ENCODE results near the gene MAVS.
"Not testable (repeated sequence)": the region's sequence is repeated elsewhere in the genome, so short reads cannot be mapped to it uniquely, and the experiment has no call there.

MAVS gene

DNA sequence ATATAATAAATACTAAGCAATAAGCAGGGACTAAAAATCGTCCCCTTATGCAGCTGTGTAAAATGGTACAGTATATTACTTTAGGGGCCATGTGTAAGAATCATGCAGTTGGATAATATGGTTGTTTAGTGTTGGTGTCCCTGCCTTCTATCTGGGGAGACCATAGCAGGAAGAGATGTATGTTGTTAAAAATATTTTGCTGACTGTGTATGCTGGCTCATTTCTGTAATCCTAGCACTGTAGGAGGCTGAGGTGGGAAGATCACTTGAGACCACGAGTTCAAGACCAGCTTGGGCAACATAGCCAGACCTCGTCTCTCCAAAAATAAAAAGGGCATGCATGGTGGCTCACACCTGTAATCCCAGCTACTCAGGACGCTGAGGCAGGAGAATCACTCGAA is 48.2 kb downstream of the MAVS start:
- TF ChIP-seq, protein P1, sequence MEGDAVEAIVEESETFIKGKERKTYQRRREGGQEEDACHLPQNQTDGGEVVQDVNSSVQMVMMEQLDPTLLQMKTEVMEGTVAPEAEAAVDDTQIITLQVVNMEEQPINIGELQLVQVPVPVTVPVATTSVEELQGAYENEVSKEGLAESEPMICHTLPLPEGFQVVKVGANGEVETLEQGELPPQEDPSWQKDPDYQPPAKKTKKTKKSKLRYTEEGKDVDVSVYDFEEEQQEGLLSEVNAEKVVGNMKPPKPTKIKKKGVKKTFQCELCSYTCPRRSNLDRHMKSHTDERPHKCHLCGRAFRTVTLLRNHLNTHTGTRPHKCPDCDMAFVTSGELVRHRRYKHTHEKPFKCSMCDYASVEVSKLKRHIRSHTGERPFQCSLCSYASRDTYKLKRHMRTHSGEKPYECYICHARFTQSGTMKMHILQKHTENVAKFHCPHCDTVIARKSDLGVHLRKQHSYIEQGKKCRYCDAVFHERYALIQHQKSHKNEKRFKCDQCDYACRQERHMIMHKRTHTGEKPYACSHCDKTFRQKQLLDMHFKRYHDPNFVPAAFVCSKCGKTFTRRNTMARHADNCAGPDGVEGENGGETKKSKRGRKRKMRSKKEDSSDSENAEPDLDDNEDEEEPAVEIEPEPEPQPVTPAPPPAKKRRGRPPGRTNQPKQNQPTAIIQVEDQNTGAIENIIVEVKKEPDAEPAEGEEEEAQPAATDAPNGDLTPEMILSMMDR (IDR thresholded peaks at IDR 0.05; ENCODE audit: borderline replicate concordance, insufficient read depth, low read depth, low read length): no peak
- no peak overlapping the region for H3K4me3 ChIP-seq (ENCODE audit: low read depth, low read length)

- TF ChIP-seq, protein P1 (IDR thresholded peaks at IDR 0.05; ENCODE audit: borderline replicate concordance, insufficient read depth, low read depth, low read length): no peak
- H3K4me3 ChIP-seq (ENCODE audit: low read depth, low read length): no peak overlapping the region
Measured at GRCh38 chr20:3896302-3896701, 49.7 kb downstream of the MAVS start.

DNA sequence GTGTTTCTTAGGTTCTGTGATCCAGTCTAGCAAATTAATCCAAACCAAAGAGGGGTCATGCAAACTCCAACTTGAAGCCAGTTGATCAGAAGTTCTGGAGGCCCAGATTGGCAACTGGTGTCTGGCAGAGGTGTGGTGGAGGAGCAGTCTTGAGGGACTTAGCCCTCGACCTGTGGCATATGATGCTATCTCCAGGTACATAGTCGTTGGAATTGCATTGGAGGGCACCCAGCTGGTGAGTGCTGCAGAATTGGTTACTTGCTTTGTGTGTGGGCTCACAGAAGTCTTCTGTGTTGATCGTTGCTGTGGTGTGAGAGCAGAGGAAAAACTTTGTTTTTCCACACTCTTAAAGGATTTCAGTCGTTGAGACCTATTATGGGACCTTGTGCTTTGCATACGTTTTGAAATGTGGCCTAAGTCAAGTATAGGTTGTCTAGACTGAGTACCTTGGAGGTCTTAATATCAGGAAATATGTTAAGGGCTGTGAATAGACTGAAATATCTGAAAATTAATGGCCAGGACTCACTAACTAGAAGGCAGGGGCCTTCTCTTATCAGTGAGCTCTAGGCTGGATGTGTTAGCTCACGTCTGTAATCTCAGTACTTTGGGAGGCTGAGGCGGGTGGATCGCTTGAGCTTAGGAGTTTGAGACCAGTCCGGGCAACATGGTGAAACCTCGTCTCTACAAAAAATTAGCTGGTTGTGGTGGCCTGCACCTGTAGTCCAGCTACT is 50.4 kb downstream of the MAVS start:
- H3K4me3 ChIP-seq (ENCODE audit: low read depth, low read length): no peak overlapping the region
- TF ChIP-seq, protein P1 (IDR thresholded peaks at IDR 0.05; ENCODE audit: borderline replicate concordance, insufficient read depth, low read depth, low read length): no peak

DNA sequence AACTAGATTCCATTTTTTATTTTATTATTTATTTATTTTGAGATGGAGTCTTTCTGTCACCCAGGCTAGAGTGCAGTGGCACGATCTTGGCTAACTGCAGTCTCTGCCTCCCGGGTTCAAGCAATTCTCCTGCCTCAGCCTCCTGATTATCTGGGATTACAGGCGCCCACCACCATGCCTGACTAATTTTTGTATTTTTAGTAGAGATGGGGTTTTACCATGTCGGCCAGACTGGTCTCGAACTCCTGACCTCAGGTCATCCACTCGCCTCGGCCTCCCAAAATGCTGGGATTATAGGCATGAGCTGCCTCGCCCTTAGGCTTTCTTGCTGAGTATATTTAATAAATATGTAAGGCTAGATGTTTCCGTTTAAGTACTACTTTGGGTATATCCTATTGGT is 51.5 kb downstream of the MAVS start:
- H3K4me3 ChIP-seq (ENCODE audit: low read depth, low read length): not testable (repeated sequence)

DNA sequence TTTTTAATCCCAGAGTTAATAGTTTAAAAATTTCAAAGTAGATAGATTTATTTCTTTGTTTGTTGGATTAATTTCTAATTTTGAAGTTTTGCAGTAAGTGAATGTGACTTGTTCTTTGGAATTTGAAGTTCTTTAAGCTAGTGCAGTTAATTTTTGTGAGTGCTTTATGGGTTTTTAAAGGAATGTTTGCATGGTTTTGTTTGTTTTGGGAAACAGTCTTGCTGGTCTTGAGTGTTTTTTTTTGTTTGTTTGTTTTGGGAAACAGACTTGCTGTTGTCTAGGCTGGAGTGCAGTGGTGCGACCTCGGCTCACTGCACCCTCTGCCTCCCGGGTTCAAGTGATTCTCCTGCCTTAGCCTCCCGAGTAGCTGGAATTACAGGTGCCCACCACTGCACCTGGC is 52.0 kb downstream of the MAVS start:
- no peak overlapping the region for H3K4me3 ChIP-seq (ENCODE audit: low read depth, low read length)
- TF ChIP-seq, protein P1 (IDR thresholded peaks at IDR 0.05; ENCODE audit: borderline replicate concordance, insufficient read depth, low read depth, low read length): no peak

GRCh38 chr20:3900187-3900604 is 53.6 kb downstream of the MAVS start:
- TF ChIP-seq, protein P1 (IDR thresholded peaks at IDR 0.05; ENCODE audit: borderline replicate concordance, insufficient read depth, low read depth, low read length): no peak
- no peak overlapping the region for H3K4me3 ChIP-seq (ENCODE audit: low read depth, low read length)

- TF ChIP-seq, protein P1 (IDR thresholded peaks at IDR 0.05; ENCODE audit: borderline replicate concordance, insufficient read depth, low read depth, low read length): no peak
- H3K4me3 ChIP-seq (ENCODE audit: low read depth, low read length): no peak overlapping the region
Measured at GRCh38 chr20:3901028-3901705, 54.5 kb downstream of the MAVS start.

Measured in GM12875 (cell line).